ENCODE data around the gene UBB.

DNA sequence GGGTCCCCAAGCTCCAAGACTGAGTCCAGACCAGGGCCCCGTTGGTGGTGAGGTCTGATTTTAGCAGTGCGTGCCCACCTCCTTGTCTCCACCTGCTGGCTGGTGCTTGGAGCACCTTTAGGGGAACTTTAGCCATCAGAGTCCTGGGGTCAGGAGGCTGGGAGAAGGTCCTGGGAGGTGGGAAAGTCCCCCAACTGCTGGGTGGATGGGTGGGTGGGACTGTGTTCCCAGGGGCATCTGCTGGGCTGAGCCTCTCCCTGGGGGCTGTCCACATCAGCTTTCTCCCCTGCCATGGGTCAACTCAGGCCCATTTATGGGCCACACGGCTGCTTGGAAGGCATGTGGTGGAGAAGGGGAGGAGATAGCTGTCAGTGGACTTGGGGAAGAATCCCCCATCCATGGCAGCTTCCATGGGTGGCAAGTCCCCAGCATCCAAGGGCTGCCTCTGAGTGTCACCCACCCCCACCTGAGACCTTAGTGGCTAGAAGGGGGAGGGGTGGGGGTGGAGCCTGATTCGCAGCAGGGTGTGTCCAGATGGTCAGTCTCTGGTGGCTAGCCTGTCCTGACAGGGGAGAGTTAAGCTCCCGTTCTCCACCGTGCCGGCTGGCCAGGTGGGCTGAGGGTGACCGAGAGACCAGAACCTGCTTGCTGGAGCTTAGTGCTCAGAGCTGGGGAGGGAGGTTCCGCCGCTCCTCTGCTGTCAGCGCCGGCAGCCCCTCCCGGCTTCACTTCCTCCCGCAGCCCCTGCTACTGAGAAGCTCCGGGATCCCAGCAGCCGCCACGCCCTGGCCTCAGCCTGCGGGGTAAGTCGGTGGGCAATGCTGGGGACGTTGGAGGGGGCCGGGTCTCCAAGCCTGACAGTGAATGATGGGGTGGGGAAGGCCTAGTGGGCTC, 34.4 kb downstream of the UBB start, which contains the start of gene TRPV2:
- TF ChIP-seq CTCF (IDR thresholded peaks at IDR 0.05) (peak in 3 of 4 experiments; percentile 20 to 30 (median 22)), POLR2A (IDR thresholded peaks at IDR 0.05) (no peak)
